Erythroblast (primary cell): ENCODE results near the gene TNIK.

Experiments used
- GATA1 ChIP-seq: IDR thresholded peaks from 2 replicates; pipeline ENCODE4 v1.6.1; 2011; ENCODE audit warnings: low read depth, mild to moderate bottlenecking, control low read depth, low read length, moderate library complexity
- POLR2A ChIP-seq: IDR thresholded peaks from 2 replicates; pipeline ENCODE4 v1.6.1; 2011; ENCODE audit warnings: mild to moderate bottlenecking, low read length

- TF ChIP-seq POLR2A (no peak), GATA1 (no peak)
These were observed 327.3 kb downstream of the TNIK start for GRCh38 chr3:171132873-171133272.
